ENCODE results near the gene LPP. TPM values are rescaled to one million over a fixed set of nuclear protein-coding genes. Genes with fewer than 3 reads are reported as not detected.
A peak's percentile ranks its signal among the peaks of the same experiment; 100 is the strongest.

The LPP gene
- polyA plus RNA-seq, 1 experiment = 60.0 TPM

DNA sequence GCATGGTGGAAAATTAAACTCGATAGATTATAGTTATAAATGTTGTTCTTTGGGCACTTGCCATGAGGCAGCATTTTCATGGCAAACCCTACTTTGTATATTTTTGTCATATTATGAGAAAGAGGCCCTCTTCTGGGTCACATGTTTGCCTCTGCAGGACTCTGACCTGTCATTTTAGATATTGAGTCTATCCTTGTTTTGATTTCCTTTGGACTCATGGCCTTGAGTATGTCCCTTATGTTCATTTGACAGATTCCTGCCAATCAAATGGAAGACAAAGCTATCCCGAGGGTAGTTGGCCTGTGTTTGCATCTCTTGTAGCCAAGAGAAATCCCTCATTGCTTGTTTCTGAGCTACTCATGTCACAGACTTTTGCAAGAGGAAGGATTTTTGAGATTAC is 226.3 kb downstream of the LPP start:
- H3K27me3 ChIP-seq (ENCODE audit: control insufficient read depth, insufficient read depth, low read length) = no peaks in the 10 kb centered on the region
- TF ChIP-seq, protein P1, sequence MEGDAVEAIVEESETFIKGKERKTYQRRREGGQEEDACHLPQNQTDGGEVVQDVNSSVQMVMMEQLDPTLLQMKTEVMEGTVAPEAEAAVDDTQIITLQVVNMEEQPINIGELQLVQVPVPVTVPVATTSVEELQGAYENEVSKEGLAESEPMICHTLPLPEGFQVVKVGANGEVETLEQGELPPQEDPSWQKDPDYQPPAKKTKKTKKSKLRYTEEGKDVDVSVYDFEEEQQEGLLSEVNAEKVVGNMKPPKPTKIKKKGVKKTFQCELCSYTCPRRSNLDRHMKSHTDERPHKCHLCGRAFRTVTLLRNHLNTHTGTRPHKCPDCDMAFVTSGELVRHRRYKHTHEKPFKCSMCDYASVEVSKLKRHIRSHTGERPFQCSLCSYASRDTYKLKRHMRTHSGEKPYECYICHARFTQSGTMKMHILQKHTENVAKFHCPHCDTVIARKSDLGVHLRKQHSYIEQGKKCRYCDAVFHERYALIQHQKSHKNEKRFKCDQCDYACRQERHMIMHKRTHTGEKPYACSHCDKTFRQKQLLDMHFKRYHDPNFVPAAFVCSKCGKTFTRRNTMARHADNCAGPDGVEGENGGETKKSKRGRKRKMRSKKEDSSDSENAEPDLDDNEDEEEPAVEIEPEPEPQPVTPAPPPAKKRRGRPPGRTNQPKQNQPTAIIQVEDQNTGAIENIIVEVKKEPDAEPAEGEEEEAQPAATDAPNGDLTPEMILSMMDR (IDR thresholded peaks at IDR 0.05; ENCODE audit: insufficient read depth, low read depth, low read length) = no peak
- no peak for DNase-seq (ENCODE audit: low read depth)
- no peaks in the 10 kb centered on the region for H3K36me3 ChIP-seq (ENCODE audit: control insufficient read depth, insufficient read depth, low read length)
- POLR2A ChIA-PET = no interaction called here
- no peak overlapping the region for H3K4me3 ChIP-seq (ENCODE audit: low read depth, low read length)
- CTCF ChIA-PET = interaction anchor here (0.9 kb wide), 1 partner anchor 33 kb away, joined by 3 read pairs; no protein-coding TSS in a partner anchor

DNA sequence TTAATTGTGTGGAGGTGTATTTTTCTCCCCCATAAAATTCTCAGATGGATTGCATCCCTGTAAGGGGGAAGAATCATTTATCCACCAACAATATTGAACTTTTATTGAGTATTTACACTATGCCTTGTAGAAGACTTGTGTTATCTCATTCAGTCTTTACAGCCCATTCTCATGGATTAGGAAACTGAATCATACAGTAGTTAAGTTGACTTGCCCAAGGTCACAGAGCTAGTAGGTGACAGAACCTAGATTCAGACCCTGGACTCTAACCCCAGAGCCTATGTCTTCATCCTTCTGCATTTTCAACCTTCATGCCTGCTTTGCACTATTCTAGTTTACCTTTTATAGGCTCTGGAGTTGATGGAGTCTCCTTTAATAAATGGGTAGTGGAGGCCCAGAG is 226.8 kb downstream of the LPP start:
- CTCF ChIA-PET = interaction anchor here (0.9 kb wide), 1 partner anchor 33 kb away, joined by 3 read pairs; no protein-coding TSS in a partner anchor
- Histone ChIP-seq H3K4me3 (ENCODE audit: low read depth, low read length) (no peak overlapping the region), H3K36me3 (ENCODE audit: control insufficient read depth, insufficient read depth, low read length) (no peaks in the 10 kb centered on the region), H3K27me3 (ENCODE audit: control insufficient read depth, insufficient read depth, low read length) (no peaks in the 10 kb centered on the region)
- POLR2A ChIA-PET = no interaction called here
- no peak for DNase-seq (ENCODE audit: low read depth)
- TF ChIP-seq, protein P1 (IDR thresholded peaks at IDR 0.05; ENCODE audit: insufficient read depth, low read depth, low read length) = no peak

- CTCF ChIA-PET = no interaction called here
- no peaks in the 10 kb centered on the region for H3K27me3 ChIP-seq (ENCODE audit: control insufficient read depth, insufficient read depth, low read length)
- H3K36me3 ChIP-seq (ENCODE audit: control insufficient read depth, insufficient read depth, low read length) = no peaks in the 10 kb centered on the region
- TF ChIP-seq, protein P1 (IDR thresholded peaks at IDR 0.05; ENCODE audit: insufficient read depth, low read depth, low read length) = no peak
- H3K4me3 ChIP-seq (ENCODE audit: low read depth, low read length) = no peak overlapping the region
- POLR2A ChIA-PET = no interaction called here
- DNase-seq (ENCODE audit: low read depth) = no peak
These were observed 229.8 kb downstream of the LPP start for GRCh38 chr3:188383748-188384147.

- no peaks in the 10 kb centered on the region for H3K27me3 ChIP-seq (ENCODE audit: control insufficient read depth, insufficient read depth, low read length)
- peak; percentile 16 for DNase-seq (ENCODE audit: low read depth)
- POLR2A ChIA-PET = interaction anchor here (0.6 kb wide), 2 partner anchors 221 to 640 kb away, joined by 4 to 11 read pairs; partner anchors contain the start of gene BCL6
- no peaks in the 10 kb centered on the region for H3K36me3 ChIP-seq (ENCODE audit: control insufficient read depth, insufficient read depth, low read length)
- TF ChIP-seq, protein P1 (IDR thresholded peaks at IDR 0.05; ENCODE audit: insufficient read depth, low read depth, low read length) = no peak
- CTCF ChIA-PET = no interaction called here
- H3K4me3 ChIP-seq (ENCODE audit: low read depth, low read length) = no peak overlapping the region
These were observed 231.3 kb downstream of the LPP start for GRCh38 chr3:188385295-188385694.

- CTCF ChIA-PET = interaction anchor here (0.9 to 1.4 kb wide), 3 partner anchors 25 to 644 kb away, joined by 3 to 5 read pairs (median 3); partner anchors contain the start of gene BCL6
- Histone ChIP-seq H3K27me3 (ENCODE audit: control insufficient read depth, insufficient read depth, low read length) (no peaks in the 10 kb centered on the region), H3K36me3 (ENCODE audit: control insufficient read depth, insufficient read depth, low read length) (no peaks in the 10 kb centered on the region), H3K4me3 (ENCODE audit: low read depth, low read length) (no peak overlapping the region)
- POLR2A ChIA-PET = interaction anchor here (0.6 kb wide), 1 partner anchor 239 kb away, joined by 4 read pairs; no protein-coding TSS in a partner anchor
- no peak for DNase-seq (ENCODE audit: low read depth)
- TF ChIP-seq, protein P1 (IDR thresholded peaks at IDR 0.05; ENCODE audit: insufficient read depth, low read depth, low read length) = no peak
These were observed 235.9 kb downstream of the LPP start for GRCh38 chr3:188389711-188390342.
